Stimulated activated CD4-positive, alpha-beta T cell treated with anti-CD3 and anti-CD28 coated beads, Interleukin-4, amount 100 ng/mL, for 48 hours (primary cell): ENCODE results near the gene TGFA.

Experiments used
- DNase-seq, 2 donors: peaks; one replicate each; pipeline ENCODE4 v3.0.0-alpha.2; 2020; ENCODE audit warnings: low read depth in 2 of 2

Gene TGFA

GRCh38 chr2:70553584-70554337 is at the start of gene TGFA:
TGFA (minus strand) TSS chr2:70553826; CDS start chr2:70553767, 59 bp downstream.
- DNase-seq: peak; percentile 56 to 58

DNA sequence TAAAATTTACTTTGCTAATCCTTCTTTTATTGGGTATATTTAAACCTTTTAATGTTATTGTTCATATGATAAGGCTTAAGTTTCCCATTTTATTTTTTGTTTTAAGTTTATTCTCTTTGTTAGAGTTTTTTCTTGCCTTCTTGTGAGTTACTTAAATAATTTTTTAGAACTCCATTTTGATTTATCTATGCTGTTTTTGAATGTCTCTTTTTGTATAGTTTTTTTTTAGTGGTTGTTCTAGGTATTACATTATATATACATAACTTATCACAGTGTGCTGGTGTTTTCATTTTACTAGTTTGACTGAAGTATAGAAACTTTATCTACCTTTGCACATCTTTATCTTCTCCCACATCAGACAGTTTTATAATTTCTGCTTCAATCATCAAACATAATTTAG is 49.4 kb upstream of the TGFA start:
- DNase-seq: no peak

DNA sequence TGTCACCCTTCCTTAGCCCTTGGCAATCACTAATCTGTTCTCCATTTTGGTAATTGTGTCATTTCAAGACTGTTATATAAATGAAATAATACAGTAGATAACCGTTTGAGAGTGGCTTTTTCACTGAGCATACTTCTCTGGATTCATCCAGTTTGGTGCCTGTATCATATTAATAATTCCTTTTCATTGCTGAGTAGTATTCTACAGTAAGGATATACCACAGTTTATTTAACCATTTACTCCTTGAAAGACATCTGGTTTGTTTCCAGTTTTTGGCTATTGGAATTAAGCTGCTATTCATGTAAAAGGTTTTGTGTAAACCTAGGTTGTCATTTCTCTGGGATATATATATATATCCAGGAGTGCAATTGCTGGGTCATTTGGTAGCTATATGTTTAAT is 44.6 kb upstream of the TGFA start:
- DNase-seq: no peak

DNA sequence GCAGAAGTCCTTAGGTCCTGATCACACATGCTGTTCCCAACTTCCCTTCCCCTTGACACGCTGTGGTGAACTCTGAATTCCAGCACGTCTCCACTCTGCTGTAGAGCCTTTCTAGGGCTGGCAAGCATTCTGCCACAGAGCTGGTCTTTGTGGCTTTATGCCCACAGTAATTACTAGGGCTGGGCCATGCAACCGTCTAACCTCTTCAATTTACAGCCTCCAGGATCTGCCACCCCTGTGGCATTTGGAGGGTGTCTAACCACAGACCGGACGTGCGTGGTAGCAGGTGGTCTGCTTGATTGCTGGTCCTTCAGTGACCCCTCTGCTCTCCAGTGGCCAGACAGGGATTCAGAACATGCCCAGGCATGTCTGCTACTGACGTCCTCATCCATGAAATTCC is 43.1 kb upstream of the TGFA start:
- no peak for DNase-seq

- DNase-seq: no peak
These were observed 42.7 kb upstream of the TGFA start for GRCh38 chr2:70596293-70596692.

DNA sequence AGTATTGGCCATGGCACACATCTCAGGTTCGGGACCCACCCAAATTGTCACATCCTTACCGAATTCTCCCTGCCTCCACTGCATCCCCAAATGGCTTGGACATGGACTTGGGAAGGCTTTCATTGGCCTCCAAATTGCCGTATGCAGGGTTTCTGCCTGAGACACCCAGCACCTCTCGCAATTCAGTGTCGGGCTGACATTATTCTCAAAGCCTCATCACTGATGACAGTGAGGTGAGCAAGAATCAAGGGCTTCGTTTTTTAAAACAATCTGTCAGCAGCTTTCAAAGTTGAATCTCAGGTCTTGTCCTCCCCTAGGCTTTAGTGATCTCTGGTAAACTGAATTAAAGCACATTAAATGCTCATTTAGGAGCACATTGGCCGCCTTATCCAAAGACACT is 29.5 kb upstream of the TGFA start:
- DNase-seq: no peak

- DNase-seq: no peak
These were observed 26.7 kb upstream of the TGFA start for GRCh38 chr2:70580352-70580751.

GRCh38 chr2:70574618-70575017 is 21.0 kb upstream of the TGFA start:
- DNase-seq: no peak

DNA sequence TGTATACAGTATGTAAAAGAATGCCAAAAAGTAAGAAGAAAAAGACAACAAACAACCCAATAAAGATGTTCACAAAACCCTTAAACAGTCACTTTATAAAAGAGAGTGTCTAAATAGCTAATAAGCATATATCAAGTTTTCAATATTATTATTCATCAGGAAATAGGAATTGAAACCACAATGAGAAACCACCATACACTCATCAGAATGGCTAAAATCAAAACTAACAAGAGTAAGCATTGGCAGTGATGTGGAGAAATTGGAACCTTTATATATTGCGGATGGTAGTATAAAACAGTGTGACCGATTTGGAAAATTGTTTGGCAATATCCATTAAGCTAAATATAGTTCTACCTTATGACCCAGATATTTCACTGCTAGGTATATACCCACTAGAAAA is 20.5 kb upstream of the TGFA start:
- no peak for DNase-seq

DNA sequence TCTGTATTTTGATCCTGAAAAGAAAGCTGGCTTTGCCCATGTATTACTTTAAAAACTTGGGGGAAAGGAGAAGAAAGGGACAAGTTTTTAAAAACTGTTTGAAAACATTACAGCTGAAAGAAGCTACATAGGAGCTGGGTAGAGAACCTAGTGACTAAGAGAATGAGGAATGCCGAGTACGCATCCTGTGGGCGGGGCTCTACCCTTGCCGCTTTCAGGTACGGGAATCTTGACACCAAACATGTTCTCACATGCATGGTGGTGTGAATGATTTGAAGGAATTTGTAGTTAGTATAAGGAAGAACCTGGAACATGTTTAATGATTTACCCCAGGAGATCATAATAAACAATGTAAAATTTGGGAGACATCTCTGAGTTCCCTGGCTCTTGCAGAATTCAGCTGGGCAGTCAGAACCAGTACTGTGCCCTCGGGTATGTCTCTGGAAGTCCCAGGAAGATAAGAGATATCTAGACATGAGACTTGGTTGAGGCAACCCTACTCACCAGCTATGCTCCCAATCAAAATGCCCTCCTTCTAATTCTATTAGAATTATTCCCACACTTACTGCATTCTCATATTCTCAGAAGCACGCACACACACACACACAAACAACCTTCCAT is 16.5 kb upstream of the TGFA start:
- no peak for DNase-seq

DNA sequence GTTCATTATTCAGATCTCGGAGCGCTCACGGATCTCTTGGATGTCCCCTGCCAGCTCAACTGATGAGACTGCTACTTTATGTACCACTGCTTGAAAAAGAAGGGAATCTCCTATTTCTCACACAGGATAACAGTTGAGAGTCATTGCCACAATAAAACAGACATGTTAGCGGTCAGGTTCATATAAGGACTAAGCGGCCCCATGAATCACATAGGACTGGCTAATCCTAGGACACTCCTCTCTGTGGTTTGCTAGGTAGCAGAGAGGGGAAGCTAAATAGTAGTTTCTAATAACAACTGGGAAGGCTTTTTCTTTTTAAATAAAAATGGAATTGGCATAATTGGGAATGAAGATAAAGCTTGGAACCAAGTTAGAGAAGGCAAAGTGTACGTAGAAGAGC is 15.9 kb upstream of the TGFA start:
- no peak for DNase-seq

GRCh38 chr2:70566906-70567305 is 13.3 kb upstream of the TGFA start:
- DNase-seq: no peak

DNA sequence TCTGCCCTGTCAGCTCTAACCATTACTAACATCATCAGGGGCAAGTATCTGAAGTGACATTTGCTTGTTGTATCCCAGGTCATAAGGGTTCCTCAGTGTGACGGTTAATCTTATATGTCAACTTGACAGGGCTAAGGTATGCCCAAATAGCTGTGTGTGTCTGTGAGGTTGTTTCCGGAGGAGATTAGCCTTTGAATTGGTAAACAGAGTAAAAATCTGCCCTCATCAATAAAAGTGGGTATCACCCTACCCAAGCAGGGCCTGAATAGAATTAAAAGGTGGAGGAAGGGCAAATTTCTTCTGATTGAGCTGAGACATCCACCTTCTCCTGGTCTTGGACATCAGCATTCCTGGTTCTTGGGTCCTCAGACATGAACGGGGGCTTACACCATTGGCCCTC is 12.8 kb upstream of the TGFA start:
- DNase-seq: no peak

GRCh38 chr2:70565039-70565731 is 11.6 kb upstream of the TGFA start:
- no peak for DNase-seq

GRCh38 chr2:70561893-70562292 is 8.3 kb upstream of the TGFA start:
- no peak for DNase-seq

DNA sequence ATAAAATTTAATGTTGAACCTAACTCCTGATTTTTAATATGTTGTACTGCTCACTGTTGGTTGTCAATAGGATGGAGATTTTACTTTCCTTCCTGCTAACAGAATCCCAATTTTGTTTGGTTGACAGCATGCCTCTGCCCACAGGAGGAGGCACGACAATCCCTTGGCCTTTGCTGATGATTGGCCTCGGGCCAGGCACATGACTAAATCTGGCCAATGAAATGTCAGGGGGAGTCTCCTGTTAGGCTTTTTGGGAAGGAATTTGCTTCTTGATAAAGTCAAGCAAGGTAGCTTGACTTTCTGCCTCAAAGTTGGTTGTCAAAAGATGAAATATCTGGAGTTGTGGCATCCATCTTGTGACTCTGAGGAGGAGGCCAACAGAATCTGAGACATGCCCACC is 6.8 kb upstream of the TGFA start:
- no peak for DNase-seq

DNA sequence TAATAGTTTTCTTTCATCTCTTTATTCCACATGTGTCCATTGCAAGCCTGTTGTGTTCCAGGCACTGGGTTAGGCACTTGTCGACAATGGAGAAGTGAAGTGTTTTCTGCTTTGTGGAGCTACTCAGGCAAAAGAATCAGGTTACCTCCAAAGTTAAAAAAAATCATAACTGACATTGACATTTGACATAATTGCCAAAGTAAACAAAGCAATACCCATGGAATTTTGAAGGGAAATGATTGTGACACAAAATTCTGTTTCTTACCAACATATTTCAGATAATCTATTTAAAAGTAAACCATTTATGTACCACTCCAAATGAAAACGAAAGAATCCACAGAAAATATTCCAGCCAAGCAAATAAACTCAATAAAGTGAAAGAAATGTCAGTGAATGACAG is 6.4 kb upstream of the TGFA start:
- no peak for DNase-seq

- DNase-seq: no peak
These were observed 4.7 kb upstream of the TGFA start for GRCh38 chr2:70558195-70558808.

DNA sequence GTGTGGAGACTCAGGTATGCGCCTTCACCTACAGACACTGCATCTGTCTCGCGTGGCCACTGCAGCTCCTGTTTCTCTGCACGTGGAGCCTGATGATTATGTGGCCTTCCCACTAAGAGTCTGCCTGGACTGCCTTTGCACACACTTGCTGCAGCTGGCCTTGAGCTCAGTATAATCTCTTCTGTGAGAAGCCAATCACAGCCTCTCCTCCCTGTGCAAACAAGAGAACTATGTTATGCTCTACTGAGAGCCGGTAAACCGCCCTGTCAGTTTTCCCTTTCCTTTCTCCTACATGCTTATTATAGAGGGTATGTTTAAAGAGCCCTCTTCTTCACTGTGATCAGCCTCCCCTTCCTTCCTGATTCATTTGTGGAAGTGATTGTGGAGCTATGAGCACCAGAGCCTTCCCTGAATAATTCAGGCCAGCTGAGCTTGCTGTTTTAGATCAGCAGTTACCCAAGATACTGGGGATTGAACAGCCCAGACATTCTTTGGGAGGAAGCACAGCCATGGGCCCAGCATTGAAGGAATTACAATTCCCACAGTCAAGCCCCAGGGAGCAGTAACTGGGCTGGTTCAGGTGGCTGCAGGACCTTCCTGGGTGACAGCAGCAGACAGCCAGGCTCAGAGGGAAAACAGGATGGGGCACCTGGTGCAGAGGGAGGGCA is 3.7 kb upstream of the TGFA start:
- DNase-seq: no peak

- DNase-seq: no peak
These were observed 3.0 kb upstream of the TGFA start for GRCh38 chr2:70556608-70557007.

DNA sequence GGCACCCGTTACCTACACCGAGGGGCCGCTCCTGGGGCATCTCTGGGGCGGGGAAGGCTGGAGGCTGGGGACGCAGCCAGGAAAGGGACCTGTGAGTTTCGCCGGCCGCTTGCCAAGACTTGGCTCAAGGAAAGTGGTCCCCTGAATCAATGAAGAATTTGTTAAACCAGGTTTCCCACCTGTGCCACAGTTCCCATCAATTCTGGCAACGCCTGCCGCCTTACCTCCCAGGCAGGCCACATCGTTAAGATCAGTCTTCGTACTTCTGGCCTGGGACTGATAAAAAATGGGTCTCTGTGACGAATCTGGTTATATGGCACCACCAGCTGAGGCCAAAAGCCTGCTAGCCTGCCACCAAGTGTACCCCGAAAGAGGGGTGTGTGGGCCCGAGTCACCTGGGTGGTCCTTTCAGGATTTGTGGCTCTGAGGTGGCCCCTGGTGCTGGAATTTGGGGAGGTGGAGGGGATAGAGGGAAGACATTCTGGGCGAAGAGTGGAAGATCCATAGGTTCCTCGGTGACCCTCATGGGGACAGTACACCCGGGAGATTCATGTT is 789 bp upstream of the TGFA start:
- DNase-seq: no peak

DNA sequence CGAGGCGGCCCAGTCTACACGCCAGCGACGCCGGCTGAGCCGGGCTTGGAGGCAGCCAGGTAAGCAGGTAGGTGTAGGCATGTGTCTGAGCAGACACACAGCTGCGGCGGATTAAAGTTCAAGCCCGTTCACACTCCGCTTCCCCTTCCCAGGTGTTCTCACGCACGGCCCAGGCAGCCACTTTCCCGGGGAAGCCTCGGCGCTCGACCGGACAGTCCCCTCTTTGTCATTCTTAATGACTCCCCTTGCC is 367 bp downstream of the TGFA start:
- peak in 1 of 2 donors; percentile 18 for DNase-seq
